H9 (cell line): ENCODE measurements around the gene WDR17. TPM values are rescaled to one million over a fixed set of nuclear protein-coding genes. Genes with fewer than 3 reads are reported as not detected.

ENCODE experiments used
- DNase-seq: peaks from one replicate; pipeline ENCODE4 v3.0.0-alpha.2; 2017
- H2AFZ ChIP-seq: one replicate; pipeline ENCODE4 v1.6.1; 2013; ENCODE audit warnings: mild to moderate bottlenecking, low read length, control low read depth, moderate library complexity
- H2AK5ac ChIP-seq: 2 replicates; pipeline ENCODE4 v1.6.1; 2013; ENCODE audit warnings: low read length, control low read depth, mixed read lengths; ENCODE audit not compliant: insufficient read length
- H2BK120ac ChIP-seq: one replicate; pipeline ENCODE4 v1.6.1; 2013; ENCODE audit warnings: low read depth, mild to moderate bottlenecking, low read length, control low read depth, inconsistent platforms; ENCODE audit not compliant: poor library complexity, severe bottlenecking
- H2BK12ac ChIP-seq: 2 replicates; pipeline ENCODE4 v1.6.1; 2013; ENCODE audit warnings: low read length, control low read depth, mixed read lengths, low read depth; ENCODE audit not compliant: insufficient read length
- H2BK15ac ChIP-seq: 2 replicates; pipeline ENCODE4 v1.6.1; 2013; ENCODE audit warnings: low read depth, low read length, control low read depth
- H2BK20ac ChIP-seq: one replicate; pipeline ENCODE4 v1.6.1; 2013; ENCODE audit warnings: low read depth, mild to moderate bottlenecking, low read length, control low read depth, inconsistent platforms; ENCODE audit not compliant: poor library complexity, severe bottlenecking
- H2BK5ac ChIP-seq: 2 replicates; pipeline ENCODE4 v1.6.1; 2013; ENCODE audit warnings: low read length, control low read depth, mixed read lengths; ENCODE audit not compliant: insufficient read length
- H3K14ac ChIP-seq: 2 replicates; pipeline ENCODE4 v1.6.1; 2013; ENCODE audit warnings: low read length, control low read depth; ENCODE audit not compliant: insufficient read depth
- H3K18ac ChIP-seq: 2 replicates; pipeline ENCODE4 v1.6.1; 2013; ENCODE audit warnings: low read depth, mild to moderate bottlenecking, mixed read lengths, low read length, control low read depth; ENCODE audit not compliant: insufficient read length
- H3K23ac ChIP-seq: 2 replicates; pipeline ENCODE4 v1.6.1; 2013; ENCODE audit warnings: low read length, control low read depth, mixed read lengths, low read depth; ENCODE audit not compliant: insufficient read length
- H3K23me2 ChIP-seq: 2 replicates; pipeline ENCODE4 v1.6.1; 2013; ENCODE audit warnings: low read depth, mild to moderate bottlenecking, mixed read lengths, low read length, control low read depth; ENCODE audit not compliant: insufficient read length, poor library complexity, severe bottlenecking
- H3K27ac ChIP-seq: 2 replicates; pipeline ENCODE4 v1.5.1; 2013; ENCODE audit warnings: low read length, control low read depth, mixed read lengths, low read depth; ENCODE audit not compliant: insufficient read length
- H3K27me3 ChIP-seq: 2 replicates; pipeline ENCODE4 v1.6.1; 2013; ENCODE audit warnings: low read length, control low read depth, inconsistent platforms; ENCODE audit not compliant: insufficient read depth
- H3K4ac ChIP-seq: 2 replicates; pipeline ENCODE4 v1.6.1; 2013; ENCODE audit warnings: low read depth, mild to moderate bottlenecking, control low read depth, inconsistent platforms, low read length, moderate library complexity
- H3K4me1 ChIP-seq: 2 replicates; pipeline ENCODE4 v1.6.1; 2013; ENCODE audit warnings: low read length, control low read depth, inconsistent platforms; ENCODE audit not compliant: insufficient read depth
- H3K4me2 ChIP-seq: 2 replicates; pipeline ENCODE4 v1.6.1; 2013; ENCODE audit warnings: low read length, control low read depth, mixed read lengths; ENCODE audit not compliant: insufficient read length, insufficient read depth
- H3K56ac ChIP-seq: 2 replicates; pipeline ENCODE4 v1.6.1; 2013; ENCODE audit warnings: low read depth, mild to moderate bottlenecking, mixed read lengths, low read length, control low read depth; ENCODE audit not compliant: insufficient read length
- H3K79me1 ChIP-seq: 2 replicates; pipeline ENCODE4 v1.6.1; 2013; ENCODE audit warnings: low read depth, mild to moderate bottlenecking, moderate library complexity, low read length, control low read depth, inconsistent platforms; ENCODE audit not compliant: insufficient read depth, poor library complexity, severe bottlenecking
- H3K79me2 ChIP-seq: 2 replicates; pipeline ENCODE4 v1.6.1; 2013; ENCODE audit warnings: low read length, control low read depth, inconsistent platforms; ENCODE audit not compliant: insufficient read depth
- H3K9ac ChIP-seq: 2 replicates; pipeline ENCODE4 v1.6.1; 2013; ENCODE audit warnings: low read length, control low read depth, mixed read lengths; ENCODE audit not compliant: insufficient read length; ENCODE audit errors: extremely low read depth
- H3K9me3 ChIP-seq: one replicate; pipeline ENCODE4 v1.6.1; 2013; ENCODE audit warnings: low read depth, low read length, inconsistent platforms; ENCODE audit not compliant: control insufficient read depth
- H3T11ph ChIP-seq: one replicate; pipeline ENCODE4 v1.6.1; 2013; ENCODE audit warnings: mild to moderate bottlenecking, low read length, control low read depth, inconsistent platforms
- H4K20me1 ChIP-seq: one replicate; pipeline ENCODE4 v1.6.1; 2013; ENCODE audit not compliant: control insufficient read depth, insufficient read length, insufficient read depth
- H4K5ac ChIP-seq: 2 replicates; pipeline ENCODE4 v1.6.1; 2013; ENCODE audit warnings: low read depth, mild to moderate bottlenecking, mixed read lengths, low read length, control low read depth; ENCODE audit not compliant: insufficient read length
- H4K8ac ChIP-seq: replicated peaks from 2 replicates; pipeline ENCODE4 v1.6.1; 2013; ENCODE audit warnings: low read length, control low read depth, mixed read lengths, low read depth; ENCODE audit not compliant: insufficient read length
- H4K91ac ChIP-seq: 2 replicates; pipeline ENCODE4 v1.6.1; 2013; ENCODE audit warnings: low read depth, mild to moderate bottlenecking, moderate library complexity, mixed read lengths, low read length, control low read depth; ENCODE audit not compliant: insufficient read length
- H3K27ac Mint-ChIP-seq, 3 experiments: 2 replicates in 2 of 3; 3 replicates in 1 of 3; pipeline ENCODE4 v1.8.0; 2020 to 2021; ENCODE audit warnings: mixed read lengths in 3 of 3, mild to moderate bottlenecking in 1 of 3, moderate library complexity in 1 of 3
- H3K27me3 Mint-ChIP-seq: 2 replicates; pipeline ENCODE4 v1.8.0; 2021; ENCODE audit warnings: low read depth, mild to moderate bottlenecking, moderate library complexity, mixed read lengths
- H3K36me3 Mint-ChIP-seq, 3 experiments: 2 replicates in 2 of 3; 3 replicates in 1 of 3; pipeline ENCODE4 v1.8.0; 2020 to 2021; ENCODE audit warnings: low read depth in 3 of 3, mixed read lengths in 3 of 3; ENCODE audit not compliant: insufficient read depth in 1 of 3
- H3K4me1 Mint-ChIP-seq, 2 experiments: 2 replicates each; pipeline ENCODE4 v1.8.0; 2020; ENCODE audit warnings: mixed read lengths in 2 of 2
- H3K4me3 Mint-ChIP-seq, 2 experiments: 2 replicates in 1 of 2; 3 replicates in 1 of 2; pipeline ENCODE4 v1.8.0; 2020 to 2021; ENCODE audit warnings: mild to moderate bottlenecking in 2 of 2, mixed read lengths in 2 of 2, moderate library complexity in 1 of 2
- H3K9me3 Mint-ChIP-seq, 2 experiments: 2 replicates in 1 of 2; 3 replicates in 1 of 2; pipeline ENCODE4 v1.8.0; 2020; ENCODE audit warnings: mild to moderate bottlenecking in 2 of 2, mixed read lengths in 2 of 2, moderate library complexity in 1 of 2
- CTCF ChIP-seq: fragments of 200-600 bp; sonication (generic); conservative IDR thresholded peaks from 3 replicates; pipeline ENCODE4 v1.8.0; 2021; ENCODE audit warnings: antibody characterized with exemption, mild to moderate bottlenecking
- total RNA-seq: library from RNA; stranded (reverse); gene quantifications from 2 replicates; pipeline ENCODE4 v1.2.1, GENCODE V29; 2021

WDR17 gene
- total RNA-seq, 1 experiment from 2014 or later, result 2.6 TPM

DNA sequence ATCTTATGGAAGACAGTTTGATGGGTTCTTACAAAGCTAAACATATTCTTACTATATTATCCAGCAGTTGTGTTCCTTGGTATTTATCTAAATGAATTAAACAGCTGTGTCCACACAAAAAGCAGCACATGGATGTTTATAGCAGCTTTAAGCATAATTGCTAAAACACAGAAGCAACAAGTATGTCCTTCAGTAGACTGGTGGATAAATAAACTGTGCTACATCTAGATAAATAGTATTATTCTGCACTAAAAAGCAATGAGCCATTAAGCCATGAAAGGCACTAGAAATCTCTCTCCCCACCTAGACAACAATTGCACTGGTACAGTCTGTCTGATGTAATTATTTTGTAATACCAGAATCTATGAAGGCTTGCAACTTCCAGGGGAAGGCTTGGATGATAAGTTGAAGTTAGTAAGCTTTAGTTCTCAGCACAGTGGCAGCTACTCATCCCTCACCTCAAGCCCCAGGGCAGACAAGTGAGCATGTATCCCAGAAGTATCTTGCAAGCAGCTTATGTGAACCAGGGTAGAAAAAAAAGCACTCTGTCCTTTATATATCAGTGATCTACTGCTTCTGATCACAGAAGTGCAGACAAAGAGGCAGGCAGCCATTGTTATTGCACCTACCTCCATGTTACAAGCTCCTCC is 36.9 kb downstream of the WDR17 start:
- Histone ChIP-seq H4K5ac (no peak overlapping the region), H3K14ac (no peak overlapping the region), H3K27ac (no peak overlapping the region), H4K91ac (no peak overlapping the region), H3K4me1 (no peaks in the 10 kb centered on the region), H2BK15ac (no peak overlapping the region), H2AK5ac (no peak overlapping the region), H3T11ph (no peak overlapping the region), H3K18ac (no peak overlapping the region), H4K8ac (no peak overlapping the region), H3K27me3 (no peaks in the 10 kb centered on the region), H3K79me1 (no peaks in the 10 kb centered on the region), H2BK120ac (no peak overlapping the region), H3K4me2 (no peak overlapping the region), H3K9ac (no peak overlapping the region), H3K23me2 (no peaks in the 10 kb centered on the region), H2BK12ac (no peak overlapping the region), H3K56ac (no peak overlapping the region), H2BK20ac (no peak overlapping the region), H3K9me3 (no peaks in the 10 kb centered on the region), H2AFZ (no peak overlapping the region), H3K4ac (no peak overlapping the region), H2BK5ac (no peak overlapping the region), H4K20me1 (no peaks in the 10 kb centered on the region), H3K23ac (no peak overlapping the region), H3K79me2 (no peaks in the 10 kb centered on the region)
- H3K9me3 Mint-ChIP-seq, result peaks cover 2 to 7% of the 10 kb centered on the region in 2 experiments; a peak in 2 of 5 replicates
- no peaks in the 10 kb centered on the region for H3K27me3 Mint-ChIP-seq
- H3K27ac Mint-ChIP-seq, result no peak overlapping the region
- no peak overlapping the region for H3K4me3 Mint-ChIP-seq
- no peak for TF ChIP-seq CTCF
- H3K36me3 Mint-ChIP-seq, result peaks cover 0 to 8% (median 4%) of the 10 kb centered on the region in 3 experiments; a peak in 3 of 7 replicates
- H3K4me1 Mint-ChIP-seq, result peaks cover 0 to 2% of the 10 kb centered on the region in 2 experiments; a peak in 2 of 4 replicates
- DNase-seq, result no peak
